Lung (tissue), 12 donors: Measurements from ENCODE around the gene ABLIM2. TPM values are rescaled to one million over a fixed set of nuclear protein-coding genes. Genes with fewer than 3 reads are reported as not detected.

Source experiments
- ATAC-seq: fragments of 200-7000 bp; cut with Tn5 transposase; one replicate; pipeline ENCODE4 v1.9.1; 2020; ENCODE audit warnings: moderate number of reproducible peaks; ENCODE audit not compliant: insufficient read depth, low FRiP score
- DNase-seq, 3 donors: peaks; one replicate each; pipeline ENCODE4 v3.0.0-alpha.2; 2013 to 2017
- H3K27ac ChIP-seq, 2 donors: one replicate each; pipeline ENCODE4 v1.5.1; 2013; ENCODE audit warnings: mild to moderate bottlenecking in 2 of 2, moderate library complexity in 2 of 2, control low read depth in 1 of 2, inconsistent platforms in 1 of 2, low read depth in 1 of 2, low read length in 1 of 2
- H3K27me3 ChIP-seq, 3 donors: one replicate each; pipeline ENCODE4 v1.5.1; 2013; ENCODE audit warnings: low read length in 2 of 3; ENCODE audit not compliant: control insufficient read depth in 3 of 3, insufficient read depth in 3 of 3
- H3K36me3 ChIP-seq, 4 donors: one replicate each; pipeline ENCODE4 v1.5.1; 2013; ENCODE audit warnings: low read length in 4 of 4, mild to moderate bottlenecking in 1 of 4, moderate library complexity in 1 of 4; ENCODE audit not compliant: control insufficient read depth in 4 of 4, insufficient read depth in 4 of 4
- H3K4me1 ChIP-seq, 5 donors: one replicate each; pipeline ENCODE4 v1.5.1; 2013; ENCODE audit warnings: low read length in 5 of 5, mild to moderate bottlenecking in 2 of 5, moderate library complexity in 1 of 5; ENCODE audit not compliant: control insufficient read depth in 5 of 5, insufficient read depth in 5 of 5
- H3K4me3 ChIP-seq: one replicate; pipeline ENCODE4 v1.5.1; 2013; ENCODE audit warnings: mild to moderate bottlenecking, control low read depth, moderate library complexity
- H3K9ac ChIP-seq, 2 donors: one replicate each; pipeline ENCODE4 v1.5.1; 2013; ENCODE audit warnings: low read length in 2 of 2, control low read depth in 1 of 2; ENCODE audit not compliant: insufficient read depth in 1 of 2
- H3K9me3 ChIP-seq, 4 donors: one replicate each; pipeline ENCODE4 v1.5.1; 2013; ENCODE audit warnings: low read length in 3 of 4, mild to moderate bottlenecking in 1 of 4, moderate library complexity in 1 of 4; ENCODE audit not compliant: control insufficient read depth in 4 of 4, insufficient read depth in 3 of 4
- WGBS, 2 donors: extraction: QIAGEN DNeasy Blood & Tissue Kit; methylation state at CpG; one replicate each; pipeline ENCODE4 v1.1.7; 2013; 5-methylcytosine and 5-hydroxymethylcytosine counted together
- polyA plus RNA-seq, 2 donors: library from polyadenylated mRNA; stranded (reverse); fragments of 200-250 nt; gene quantifications; one replicate each; pipeline ENCODE4 v1.2.1, GENCODE V29; 2013
- total RNA-seq, 2 donors: library from RNA; depleted of rRNA in 1 of 2; stranded (reverse); fragments of >200 nt in 1 of 2; gene quantifications; one replicate each; pipeline ENCODE4 v1.2.1, GENCODE V29; 2014 to 2021
- TF ChIP-seq, protein P1 (sequence below): IDR thresholded peaks from 2 replicates; pipeline ENCODE4 v1.5.1; 2012; ENCODE audit warnings: mild to moderate bottlenecking; ENCODE audit errors: control extremely low read depth, extremely low read depth
- donor health status: control.
- donor health status: control.
- donor health status: Bipolar disorder and iron deficiency.
- donor health status: healthy.
- donor health status: DM: yes; HTN: yes; CAD: no.

Gene ABLIM2
- total and polyA plus RNA-seq, 4 donors, result 1.7 to 10.9 (median 5.2) TPM

DNA sequence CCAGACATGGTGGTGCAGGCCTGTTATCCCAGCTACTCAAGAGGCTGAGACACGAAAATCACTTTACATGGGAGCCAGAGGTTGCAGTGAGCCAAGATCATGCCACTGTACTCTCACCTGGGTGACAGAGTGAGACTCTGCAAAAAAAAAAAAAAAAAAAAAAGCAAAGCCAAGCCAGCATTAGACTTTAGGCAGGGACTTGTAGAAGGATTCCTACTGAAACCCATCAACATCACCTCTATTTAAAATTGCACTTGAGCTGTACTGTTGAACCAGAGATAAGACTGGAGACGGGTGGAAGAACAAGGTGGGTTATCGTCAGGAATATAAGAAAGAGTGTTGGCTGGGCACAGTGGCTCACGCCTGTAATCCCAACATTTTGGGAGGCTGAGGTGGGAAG lies 203.2 kb downstream of the ABLIM2 start:
- no peaks in the 10 kb centered on the region for H3K27me3 ChIP-seq
- no peak overlapping the region for H3K27ac ChIP-seq
- H3K9ac ChIP-seq, result no peak overlapping the region
- H3K4me1 ChIP-seq, result peaks cover 0 to 20% (median 9%) of the 10 kb centered on the region in 5 donors
- H3K9me3 ChIP-seq, result no peaks in the 10 kb centered on the region
- H3K4me3 ChIP-seq, result no peak overlapping the region
- no peak for ATAC-seq
- no peaks in the 10 kb centered on the region for H3K36me3 ChIP-seq
- TF ChIP-seq, protein P1, sequence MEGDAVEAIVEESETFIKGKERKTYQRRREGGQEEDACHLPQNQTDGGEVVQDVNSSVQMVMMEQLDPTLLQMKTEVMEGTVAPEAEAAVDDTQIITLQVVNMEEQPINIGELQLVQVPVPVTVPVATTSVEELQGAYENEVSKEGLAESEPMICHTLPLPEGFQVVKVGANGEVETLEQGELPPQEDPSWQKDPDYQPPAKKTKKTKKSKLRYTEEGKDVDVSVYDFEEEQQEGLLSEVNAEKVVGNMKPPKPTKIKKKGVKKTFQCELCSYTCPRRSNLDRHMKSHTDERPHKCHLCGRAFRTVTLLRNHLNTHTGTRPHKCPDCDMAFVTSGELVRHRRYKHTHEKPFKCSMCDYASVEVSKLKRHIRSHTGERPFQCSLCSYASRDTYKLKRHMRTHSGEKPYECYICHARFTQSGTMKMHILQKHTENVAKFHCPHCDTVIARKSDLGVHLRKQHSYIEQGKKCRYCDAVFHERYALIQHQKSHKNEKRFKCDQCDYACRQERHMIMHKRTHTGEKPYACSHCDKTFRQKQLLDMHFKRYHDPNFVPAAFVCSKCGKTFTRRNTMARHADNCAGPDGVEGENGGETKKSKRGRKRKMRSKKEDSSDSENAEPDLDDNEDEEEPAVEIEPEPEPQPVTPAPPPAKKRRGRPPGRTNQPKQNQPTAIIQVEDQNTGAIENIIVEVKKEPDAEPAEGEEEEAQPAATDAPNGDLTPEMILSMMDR, result no peak
- DNase-seq, result no peak
- 78 to 92% methylated on average over 4 of the region's 4 CpGs for WGBS, 2 donors

DNA sequence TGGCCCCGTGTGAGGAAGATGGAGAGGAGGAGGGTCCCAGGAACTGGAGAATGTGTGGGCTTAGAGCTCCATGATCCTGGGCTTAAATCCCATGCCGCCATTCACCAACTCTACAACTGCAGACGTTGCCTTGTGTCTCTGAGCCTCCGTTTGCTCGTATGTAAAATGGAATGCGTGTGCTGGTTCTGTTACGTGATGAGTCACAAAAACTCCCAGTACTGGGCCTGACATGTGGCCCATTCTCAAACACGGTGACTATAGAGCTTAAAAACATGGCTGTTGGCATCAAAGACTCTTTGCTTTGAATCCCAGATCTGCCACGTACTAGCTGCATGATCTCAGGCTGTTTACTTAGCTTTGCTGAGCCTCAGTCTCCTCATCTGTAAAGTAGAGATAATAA lies 206.0 kb downstream of the ABLIM2 start:
- Histone ChIP-seq H3K36me3 (no peaks in the 10 kb centered on the region), H3K27ac (no peak overlapping the region), H3K4me3 (no peak overlapping the region), H3K9ac (no peak overlapping the region), H3K4me1 (peaks cover 0 to 15% (median 6%) of the 10 kb centered on the region in 5 donors), H3K9me3 (no peaks in the 10 kb centered on the region), H3K27me3 (no peaks in the 10 kb centered on the region)
- WGBS, 2 donors, result 93% methylated on average over 9 of the region's 9 CpGs
- TF ChIP-seq, protein P1, result no peak
- DNase-seq, result no peak
- ATAC-seq, result no peak

DNA sequence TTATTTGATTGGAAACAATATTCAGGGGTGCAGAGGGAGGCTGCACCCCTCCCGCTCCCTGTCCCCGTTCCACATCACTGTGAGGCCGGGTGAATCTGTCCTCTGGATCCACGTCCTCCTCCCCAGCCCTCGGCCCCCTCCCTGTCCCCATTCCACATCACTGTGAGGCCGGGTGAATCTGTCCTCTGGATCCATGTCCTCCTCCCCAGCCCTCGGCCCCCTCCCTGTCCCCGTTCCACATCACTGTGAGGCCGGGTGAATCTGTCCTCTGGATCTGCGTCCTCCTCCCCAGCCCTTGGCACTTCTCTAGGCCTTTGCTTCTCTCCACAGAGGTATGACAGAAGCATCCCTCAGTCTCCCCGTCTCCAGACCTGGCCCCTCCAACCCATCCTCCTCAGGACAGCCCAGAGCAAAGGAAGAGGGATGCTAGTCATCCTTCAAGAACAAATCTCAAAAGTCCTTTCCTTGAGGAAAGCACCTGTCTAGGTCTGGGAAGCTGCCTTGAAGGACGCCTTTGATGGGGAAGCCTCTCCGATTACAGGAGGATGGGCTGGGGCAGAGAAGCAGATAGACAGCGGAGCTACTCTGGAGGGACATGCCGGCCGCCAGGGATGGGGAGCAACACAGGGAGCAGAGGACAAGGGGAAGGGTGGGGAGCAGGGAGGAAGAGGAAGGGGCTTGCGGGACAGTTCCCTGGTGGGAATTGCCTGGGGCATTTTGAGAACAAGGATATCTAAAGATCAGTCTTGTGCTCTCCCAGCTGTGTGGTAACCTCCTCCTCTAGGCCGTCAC lies 208.1 kb downstream of the ABLIM2 start:
- Histone ChIP-seq H3K27ac (no peak overlapping the region), H3K27me3 (no peaks in the 10 kb centered on the region), H3K4me1 (peaks cover 0 to 7% (median 4%) of the 10 kb centered on the region in 5 donors), H3K9me3 (no peaks in the 10 kb centered on the region), H3K4me3 (no peak overlapping the region), H3K36me3 (no peaks in the 10 kb centered on the region), H3K9ac (no peak overlapping the region)
- TF ChIP-seq, protein P1, result no peak
- ATAC-seq (no peak), DNase-seq (no peak)
- 90 to 91% methylated on average over 17 to 18 of the region's 18 CpGs for WGBS, 2 donors
